ENCODE data around the gene FAM20A.
"Not testable (repeated sequence)": the region's sequence is repeated elsewhere in the genome, so short reads cannot be mapped to it uniquely, and the experiment has no call there.

The FAM20A gene

GRCh38 chr17:68564415-68565111, 36.6 kb downstream of the FAM20A start:
- DNase-seq (ENCODE audit: low read depth): no peak

DNA sequence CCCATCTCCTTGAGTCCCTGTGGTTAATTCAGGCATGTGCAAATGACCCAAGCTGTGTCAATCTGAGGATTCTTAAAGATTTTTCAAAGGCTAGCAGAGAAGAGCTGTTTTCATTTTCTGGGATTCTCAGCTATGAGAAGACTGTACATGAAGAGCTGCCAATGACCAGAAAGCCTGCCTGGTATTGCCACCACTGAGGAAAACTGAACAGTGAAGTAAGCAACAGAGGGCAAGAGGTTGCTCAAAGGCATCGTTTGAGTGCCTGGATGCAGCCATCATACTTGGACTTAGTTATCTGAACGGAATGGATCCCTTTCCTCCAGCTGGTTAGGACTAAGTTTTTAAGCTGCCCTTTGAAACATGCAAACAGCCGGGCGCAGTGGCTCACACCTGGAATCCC, 38.4 kb downstream of the FAM20A start:
- DNase-seq (ENCODE audit: low read depth): no peak

- DNase-seq (ENCODE audit: low read depth): no peak
These were observed 40.0 kb downstream of the FAM20A start for GRCh38 chr17:68560966-68561720.

DNA sequence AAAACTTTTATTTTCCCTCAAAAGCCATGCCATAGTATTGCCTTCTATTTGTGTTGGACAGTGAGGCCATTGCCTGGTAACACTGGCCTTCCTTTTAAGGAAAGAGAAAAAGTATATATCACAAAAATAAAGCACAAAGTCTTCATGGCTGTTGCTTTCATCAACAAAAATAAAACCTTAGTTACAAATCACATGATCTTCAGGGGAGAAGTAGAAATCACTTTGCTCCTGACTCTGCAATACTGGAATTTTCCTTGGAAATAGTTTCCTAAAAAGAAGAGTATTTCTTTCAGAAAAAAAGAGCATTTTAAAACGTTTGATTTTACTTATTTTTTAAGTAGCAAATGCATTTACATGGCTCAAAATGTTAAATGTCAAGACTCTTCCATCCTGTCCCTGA, 41.9 kb downstream of the FAM20A start:
- DNase-seq (ENCODE audit: low read depth): no peak

DNA sequence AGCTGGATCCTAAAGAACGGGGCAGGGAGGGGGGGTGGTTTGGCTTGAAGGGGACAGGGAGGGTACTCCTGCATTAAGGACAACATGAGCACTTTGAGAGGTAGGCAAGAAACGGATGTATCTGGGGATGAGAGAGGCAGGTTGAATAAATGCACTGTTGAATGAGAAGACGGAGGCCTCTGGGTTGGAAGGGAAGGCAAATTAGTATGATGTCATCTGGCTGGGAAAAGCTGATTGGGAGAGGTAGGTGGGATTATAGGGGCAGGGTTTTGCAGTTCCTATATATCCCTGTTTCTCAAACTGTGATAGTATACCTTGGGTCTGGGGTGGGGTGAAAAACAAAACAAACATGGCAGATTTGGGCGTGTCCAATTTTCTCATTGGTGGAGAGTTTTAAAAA, 44.6 kb downstream of the FAM20A start:
- DNase-seq (ENCODE audit: low read depth): no peak

- no peak for DNase-seq (ENCODE audit: low read depth)
These were observed 56.9 kb downstream of the FAM20A start for GRCh38 chr17:68544111-68544915.

DNA sequence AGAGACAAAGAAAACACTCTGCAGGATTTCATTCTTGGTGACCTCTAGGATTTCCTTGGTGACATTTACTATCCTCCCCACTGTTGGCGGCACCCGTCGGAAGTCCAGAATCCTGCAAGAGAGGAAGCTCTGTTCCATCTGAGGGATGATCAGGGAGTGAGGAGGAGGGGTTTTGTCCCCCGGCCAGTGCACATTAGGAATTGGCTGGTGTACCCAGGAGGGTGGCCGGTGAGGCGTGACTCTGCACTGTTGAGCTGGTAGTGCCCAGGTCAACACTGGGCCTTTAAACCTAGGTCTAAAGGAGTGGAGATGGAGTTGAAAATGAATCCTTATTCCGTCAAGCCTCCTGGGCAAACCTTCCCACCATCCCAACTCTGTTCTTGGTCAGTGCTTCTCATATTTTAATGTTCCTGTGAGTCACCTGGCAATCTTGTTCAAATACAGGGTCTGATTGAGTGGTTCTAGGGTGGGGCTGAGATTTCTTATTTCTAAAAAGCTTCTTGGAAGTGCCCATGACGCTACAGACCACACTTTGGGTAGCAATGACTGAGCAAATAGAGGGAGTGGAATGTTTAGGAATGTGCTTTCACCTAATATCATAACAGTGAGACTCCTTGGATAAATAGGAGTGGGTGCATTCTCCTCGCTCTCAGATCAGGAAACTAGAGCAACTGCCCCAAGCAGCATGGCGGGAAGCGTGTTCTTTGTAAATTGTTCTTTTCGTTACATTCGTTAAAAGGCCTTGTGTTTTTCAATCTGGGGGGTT, 58.3 kb downstream of the FAM20A start:
- DNase-seq (ENCODE audit: low read depth): no peak

DNA sequence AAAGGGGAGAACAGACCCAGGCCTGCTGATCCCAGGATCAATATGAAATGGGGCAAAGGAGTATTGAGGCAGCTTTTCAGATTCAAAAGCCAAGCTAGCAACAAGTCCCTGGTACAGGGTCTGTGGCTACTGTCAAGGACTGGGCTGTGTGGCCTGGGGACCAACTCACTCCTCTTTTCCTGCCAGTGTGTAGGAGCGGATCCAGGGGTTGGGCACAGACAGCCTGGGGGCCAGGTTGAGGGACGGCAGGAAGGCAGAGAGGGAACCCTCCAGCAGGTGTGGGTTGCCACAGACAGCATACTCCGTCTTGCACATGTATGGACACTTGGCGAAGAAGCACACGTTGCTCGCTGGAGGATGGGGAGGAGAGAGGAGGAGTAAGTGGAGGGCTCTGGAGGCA, 59.4 kb downstream of the FAM20A start:
- DNase-seq (ENCODE audit: low read depth): no peak

GRCh38 chr17:68540981-68541380, 60.2 kb downstream of the FAM20A start:
- no peak for DNase-seq (ENCODE audit: low read depth)

GRCh38 chr17:68539548-68540467, 61.4 kb downstream of the FAM20A start:
- DNase-seq (ENCODE audit: low read depth): no peak

GRCh38 chr17:68535922-68536321, 65.2 kb downstream of the FAM20A start:
- DNase-seq (ENCODE audit: low read depth): no peak

- DNase-seq (ENCODE audit: low read depth): no peak
These were observed 66.5 kb downstream of the FAM20A start for GRCh38 chr17:68534695-68535088.

GRCh38 chr17:68533887-68534694, 67.1 kb downstream of the FAM20A start:
- DNase-seq (ENCODE audit: low read depth): no peak

GRCh38 chr17:68532826-68533225, 68.3 kb downstream of the FAM20A start:
- no peak for DNase-seq (ENCODE audit: low read depth)

DNA sequence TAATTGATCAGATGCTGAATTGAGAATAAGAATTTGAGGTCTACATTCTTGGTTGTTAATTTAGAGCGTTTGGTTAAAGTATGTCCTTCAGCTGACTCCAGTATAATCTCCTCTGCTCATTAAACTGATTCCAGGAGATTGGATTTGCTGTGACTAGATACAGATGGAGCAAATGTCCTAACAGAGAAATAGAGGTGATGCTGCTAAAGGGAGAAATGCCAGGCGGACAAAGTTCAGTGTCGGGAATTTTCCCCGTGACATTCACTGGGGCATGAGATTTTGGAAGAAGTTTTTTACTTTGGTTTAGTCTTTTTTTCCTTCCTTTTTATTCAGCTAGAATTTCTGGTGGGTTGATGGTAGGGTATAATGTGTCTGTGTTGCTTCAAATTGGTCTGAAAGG, 69.9 kb downstream of the FAM20A start:
- no peak for DNase-seq (ENCODE audit: low read depth)

DNA sequence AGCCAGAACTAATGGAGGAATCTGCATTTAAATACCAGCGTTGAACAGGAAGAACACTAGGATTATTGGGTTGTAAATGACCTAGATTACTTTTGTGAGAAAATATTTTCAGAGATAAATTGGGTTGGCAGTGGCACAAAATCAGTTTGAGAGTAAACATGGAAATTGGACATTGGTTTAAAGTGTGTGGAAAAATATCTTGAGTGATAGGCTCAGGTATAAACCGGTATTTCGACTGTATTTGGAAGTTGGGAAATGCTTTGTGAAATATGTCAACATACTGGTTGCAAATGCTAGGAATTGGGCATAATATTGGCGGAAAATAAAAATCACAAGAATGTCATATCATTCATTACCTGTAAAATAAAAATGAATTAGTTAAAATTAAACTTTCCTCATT, 73.9 kb downstream of the FAM20A start:
- DNase-seq (ENCODE audit: low read depth): no peak

GRCh38 chr17:68526548-68526947, 74.6 kb downstream of the FAM20A start:
- DNase-seq (ENCODE audit: low read depth): no peak

DNA sequence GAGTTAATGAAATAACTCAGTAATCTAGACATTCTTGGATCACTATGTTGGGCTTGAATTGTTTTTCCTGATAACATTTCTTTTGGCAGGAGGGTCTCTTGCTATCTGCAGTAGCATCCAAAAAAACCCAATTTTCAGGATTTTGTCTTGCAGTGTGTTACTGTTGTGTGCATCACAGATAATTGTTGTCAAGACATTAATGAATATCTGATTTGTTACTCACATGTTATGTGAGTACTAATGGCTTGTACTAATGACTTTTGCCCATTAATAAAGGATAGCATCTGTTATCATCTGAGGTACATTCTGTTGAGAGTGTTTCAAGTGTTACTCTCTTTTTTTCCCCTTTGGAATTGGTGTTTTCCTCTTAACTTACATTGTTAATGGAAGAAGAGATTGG, 78.9 kb downstream of the FAM20A start:
- DNase-seq (ENCODE audit: low read depth): no peak

DNA sequence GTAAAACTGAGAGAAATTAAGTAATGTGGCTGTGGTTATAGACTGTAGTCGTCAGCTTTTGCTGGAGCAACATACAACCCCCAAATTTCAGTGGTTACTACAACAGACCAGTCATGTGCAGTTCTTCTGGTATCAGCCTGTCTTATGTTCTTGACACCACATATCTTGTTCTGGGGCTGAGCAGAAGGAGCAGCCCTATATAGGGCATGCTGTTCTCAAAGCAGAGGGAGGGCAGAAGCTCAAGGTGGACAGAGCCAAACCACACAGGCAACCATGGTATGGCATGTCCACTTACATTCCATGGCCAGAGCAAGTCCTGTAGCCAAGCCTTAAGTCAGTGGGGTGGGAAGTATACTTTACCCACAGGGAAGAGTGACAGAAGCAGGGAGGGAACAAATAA, 81.3 kb downstream of the FAM20A start:
- no peak for DNase-seq (ENCODE audit: low read depth)

GRCh38 chr17:68519051-68519450, 82.1 kb downstream of the FAM20A start:
- not testable (repeated sequence) for DNase-seq (ENCODE audit: low read depth)

Measured in activated gamma-delta T cell treated with anti-CD3 and anti-CD28 coated beads, Interleukin-2, amount 50 U/mL, for 16 hours (primary cell).